Natural killer cell (primary cell): ENCODE data around the gene CDC42BPA. TPM values are rescaled to one million over a fixed set of nuclear protein-coding genes. Genes with fewer than 3 reads are reported as not detected.

ENCODE experiments used
- ATAC-seq, 3 donors: fragments of 150-1000 bp in 2 of 3; fragments of 200-7000 bp in 1 of 3; cut with Tn5 transposase; 1 replicate in 1 of 3; 2 replicates in 2 of 3; pipeline ENCODE4 v1.10.0; 2021; ENCODE audit warnings: mild to moderate bottlenecking in 2 of 3, moderate library complexity in 2 of 3
- DNase-seq, 2 donors: peaks; one replicate each; pipeline versions ENCODE4 v3.0.0 to v3.0.0-alpha.2; 2013 to 2021; ENCODE audit warnings: mixed read lengths in 1 of 2
- H3K27ac ChIP-seq: one replicate; pipeline ENCODE4 v1.5.1; 2013; ENCODE audit warnings: mild to moderate bottlenecking, low read length
- H3K27me3 ChIP-seq: one replicate; pipeline ENCODE4 v1.6.1; 2013; ENCODE audit warnings: low read length; ENCODE audit not compliant: control insufficient read depth, insufficient read depth
- H3K36me3 ChIP-seq: one replicate; pipeline ENCODE4 v1.6.1; 2013; ENCODE audit warnings: low read length; ENCODE audit not compliant: control insufficient read depth, insufficient read depth
- H3K4me1 ChIP-seq: one replicate; pipeline ENCODE4 v1.6.1; 2013; ENCODE audit warnings: low read length; ENCODE audit not compliant: control insufficient read depth, insufficient read depth
- H3K4me3 ChIP-seq: one replicate; pipeline ENCODE4 v1.5.1; 2013; ENCODE audit warnings: low read length
- H3K9me3 ChIP-seq: one replicate; pipeline ENCODE4 v1.6.1; 2013; ENCODE audit warnings: low read length; ENCODE audit not compliant: control insufficient read depth, insufficient read depth
- H3K27ac Mint-ChIP-seq, 2 donors: one replicate each; pipeline ENCODE4 v1.8.0; 2022; ENCODE audit warnings: mild to moderate bottlenecking in 2 of 2, mixed read lengths in 2 of 2, moderate library complexity in 1 of 2
- H3K27me3 Mint-ChIP-seq, 2 donors: one replicate each; pipeline ENCODE4 v1.8.0; 2022; ENCODE audit warnings: low read depth in 2 of 2, mixed read lengths in 2 of 2
- H3K36me3 Mint-ChIP-seq: one replicate; pipeline ENCODE4 v1.8.0; 2022; ENCODE audit warnings: mixed read lengths
- H3K4me1 Mint-ChIP-seq, 2 donors: one replicate each; pipeline ENCODE4 v1.8.0; 2022; ENCODE audit warnings: mixed read lengths in 2 of 2
- H3K4me3 Mint-ChIP-seq: one replicate; pipeline ENCODE4 v1.8.0; 2022; ENCODE audit warnings: mild to moderate bottlenecking, moderate library complexity, mixed read lengths
- H3K9me3 Mint-ChIP-seq, 2 donors: one replicate each; pipeline ENCODE4 v1.8.0; 2022; ENCODE audit warnings: mixed read lengths in 2 of 2
- WGBS: methylation state at CpG from one replicate; pipeline ENCODE4 v1.1.7; 2013; ENCODE audit warnings: missing lambda C conversion rate; ENCODE audit not compliant: insufficient coverage; 5-methylcytosine and 5-hydroxymethylcytosine counted together
- intact Hi-C: fragments of 100-400 bp; cut with micrococcal nuclease; formaldehyde crosslinking; loops from one replicate; pipeline ENCODE4 v1.14.2; 2022
- total RNA-seq, 4 donors: library from RNA; stranded (reverse); fragments of 120-200 nt in 1 of 4; gene quantifications; one replicate each; pipeline versions ENCODE4 v1.2.3 to v1.2.4, GENCODE V29; 2013 to 2022
- TF ChIP-seq, protein P1 (sequence below): fragments of 200-600 bp; IDR thresholded peaks from one replicate; pipeline ENCODE4 v1.8.0; 2022; ENCODE audit warnings: antibody characterized with exemption

CDC42BPA gene
- total RNA-seq, 3 donors from 2014 or later (not counting 1 experiment from before 2014, with no cell fraction given) = 0.14 to 2.4 (median 0.77) TPM

GRCh38 chr1:226964068-226964425 lies 354.2 kb downstream of the CDC42BPA start:
- Mint-ChIP-seq H3K27ac (no peak overlapping the region), H3K9me3 (no peaks in the 10 kb centered on the region), H3K4me1 (peaks cover 13 to 18% of the 10 kb centered on the region in 2 donors), H3K36me3 (no peaks in the 10 kb centered on the region), H3K27me3 (no peaks in the 10 kb centered on the region), H3K4me3 (no peak overlapping the region)
- Histone ChIP-seq H3K4me1 (no peaks in the 10 kb centered on the region), H3K27me3 (no peaks in the 10 kb centered on the region), H3K36me3 (peaks cover 15% of the 10 kb centered on the region), H3K9me3 (no peaks in the 10 kb centered on the region), H3K27ac (no peak overlapping the region), H3K4me3 (no peak overlapping the region)
- DNase-seq = no peak
- intact Hi-C loops = no loop called here
- ATAC-seq = no peak
- TF ChIP-seq, protein P1, sequence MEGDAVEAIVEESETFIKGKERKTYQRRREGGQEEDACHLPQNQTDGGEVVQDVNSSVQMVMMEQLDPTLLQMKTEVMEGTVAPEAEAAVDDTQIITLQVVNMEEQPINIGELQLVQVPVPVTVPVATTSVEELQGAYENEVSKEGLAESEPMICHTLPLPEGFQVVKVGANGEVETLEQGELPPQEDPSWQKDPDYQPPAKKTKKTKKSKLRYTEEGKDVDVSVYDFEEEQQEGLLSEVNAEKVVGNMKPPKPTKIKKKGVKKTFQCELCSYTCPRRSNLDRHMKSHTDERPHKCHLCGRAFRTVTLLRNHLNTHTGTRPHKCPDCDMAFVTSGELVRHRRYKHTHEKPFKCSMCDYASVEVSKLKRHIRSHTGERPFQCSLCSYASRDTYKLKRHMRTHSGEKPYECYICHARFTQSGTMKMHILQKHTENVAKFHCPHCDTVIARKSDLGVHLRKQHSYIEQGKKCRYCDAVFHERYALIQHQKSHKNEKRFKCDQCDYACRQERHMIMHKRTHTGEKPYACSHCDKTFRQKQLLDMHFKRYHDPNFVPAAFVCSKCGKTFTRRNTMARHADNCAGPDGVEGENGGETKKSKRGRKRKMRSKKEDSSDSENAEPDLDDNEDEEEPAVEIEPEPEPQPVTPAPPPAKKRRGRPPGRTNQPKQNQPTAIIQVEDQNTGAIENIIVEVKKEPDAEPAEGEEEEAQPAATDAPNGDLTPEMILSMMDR = no peak
- WGBS = 48% methylated on average over 6 of the region's 6 CpGs

DNA sequence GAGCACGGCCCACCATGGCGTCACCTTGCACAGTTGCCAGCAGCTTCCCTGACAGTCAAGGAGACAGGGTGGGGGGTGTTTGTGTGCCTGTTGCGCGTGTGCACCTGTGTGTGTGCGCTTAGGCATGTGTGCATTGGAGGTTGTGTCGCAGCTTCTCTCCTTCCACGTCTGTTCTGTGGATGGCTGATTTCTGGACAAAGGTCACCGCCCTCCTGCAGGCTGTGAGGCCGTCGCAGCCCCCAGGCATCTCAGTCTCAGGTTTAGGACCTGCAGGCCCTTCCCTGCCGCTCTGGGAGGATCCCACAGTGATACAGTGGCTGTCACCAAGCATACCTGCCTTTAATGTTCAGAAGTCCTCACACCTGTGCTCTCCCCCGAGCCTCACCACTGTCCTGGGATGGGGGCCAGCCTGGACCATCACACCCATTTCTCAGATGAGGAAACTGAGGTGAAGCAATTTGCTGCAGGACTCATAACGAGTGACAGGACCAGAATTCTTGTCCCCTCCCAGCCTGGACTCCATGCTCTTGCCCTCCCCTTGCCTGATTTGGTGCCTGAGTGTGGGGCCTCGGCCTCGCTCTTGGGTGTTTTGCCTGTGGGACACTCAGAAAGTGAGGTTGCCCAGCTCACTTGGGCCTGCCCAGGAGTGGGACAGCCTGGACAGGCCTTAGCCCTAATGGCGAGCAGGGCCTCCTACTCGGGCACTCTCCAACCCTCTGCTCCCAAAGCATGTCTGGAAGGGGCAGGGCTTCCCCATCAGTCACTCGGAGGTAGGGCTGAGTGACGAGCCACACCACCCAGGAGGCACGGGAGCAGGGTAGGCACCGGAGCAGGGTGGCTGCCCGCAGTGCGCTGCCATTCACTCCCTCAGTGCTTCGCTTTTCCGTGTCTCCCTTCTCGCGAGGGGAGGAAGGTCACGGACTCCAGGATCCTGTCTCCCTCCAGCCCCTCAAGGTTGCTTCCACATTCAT lies 355.6 kb downstream of the CDC42BPA start:
- Histone ChIP-seq H3K4me1 (no peaks in the 10 kb centered on the region), H3K27me3 (no peaks in the 10 kb centered on the region), H3K9me3 (no peaks in the 10 kb centered on the region), H3K4me3 (no peak overlapping the region), H3K27ac (no peak overlapping the region), H3K36me3 (peaks cover 15% of the 10 kb centered on the region)
- ATAC-seq (no peak), DNase-seq (no peak)
- Mint-ChIP-seq H3K9me3 (no peaks in the 10 kb centered on the region), H3K4me1 (peaks cover 19 to 23% of the 10 kb centered on the region in 2 donors), H3K4me3 (no peak overlapping the region), H3K36me3 (no peaks in the 10 kb centered on the region), H3K27me3 (no peaks in the 10 kb centered on the region), H3K27ac (no peak overlapping the region)
- 94% methylated on average over 28 of the region's 28 CpGs for WGBS
- intact Hi-C loops = no loop called here
- TF ChIP-seq, protein P1 = no peak

DNA sequence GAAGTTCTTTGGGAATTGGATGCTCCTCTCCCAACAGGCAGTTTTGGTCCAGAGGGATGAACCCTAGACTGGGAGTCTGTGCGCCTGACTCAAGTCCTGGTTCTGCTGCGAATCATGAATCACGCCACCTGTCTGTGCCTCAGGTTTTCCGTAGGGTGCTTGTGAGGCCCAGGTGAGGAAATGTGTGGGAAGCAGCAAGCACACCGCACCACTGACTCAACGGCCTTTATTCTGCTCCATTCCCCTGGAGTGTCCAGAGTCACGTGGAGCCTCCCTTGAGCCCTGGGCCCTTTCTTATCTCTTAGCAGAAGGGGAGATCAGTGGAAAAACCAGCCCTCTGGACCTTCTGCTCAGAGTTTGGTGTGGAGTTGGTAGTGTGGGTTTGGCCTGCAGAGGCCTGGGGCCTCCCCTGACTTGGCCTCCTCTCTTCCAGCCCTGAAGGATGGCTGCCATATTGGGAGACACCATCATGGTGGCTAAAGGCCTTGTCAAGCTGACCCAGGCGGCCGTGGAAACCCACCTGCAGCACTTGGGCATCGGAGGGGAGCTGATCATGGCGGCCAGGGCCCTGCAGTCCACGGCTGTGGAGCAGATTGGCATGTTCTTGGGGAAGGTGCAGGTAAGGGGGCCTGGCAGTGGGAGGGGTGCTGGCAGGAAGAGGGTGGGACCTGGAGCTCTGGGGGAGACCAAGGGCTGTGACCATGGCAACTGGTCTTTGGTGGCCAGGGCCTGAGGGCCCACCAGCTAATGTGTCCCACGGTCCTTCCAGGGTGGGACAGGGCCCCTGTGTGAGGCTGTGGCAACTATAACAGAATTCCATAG lies 357.1 kb downstream of the CDC42BPA start:
- DNase-seq (no peak), ATAC-seq (no peak)
- Mint-ChIP-seq H3K36me3 (no peaks in the 10 kb centered on the region), H3K4me1 (peaks cover 23 to 34% of the 10 kb centered on the region in 2 donors), H3K27ac (peak overlapping the region in 1 of 2 donors; percentile 34), H3K27me3 (no peaks in the 10 kb centered on the region), H3K4me3 (no peak overlapping the region), H3K9me3 (peaks cover 0 to 4% of the 10 kb centered on the region in 2 donors)
- intact Hi-C loops = no loop called here
- Histone ChIP-seq H3K27me3 (no peaks in the 10 kb centered on the region), H3K9me3 (no peaks in the 10 kb centered on the region), H3K4me1 (no peaks in the 10 kb centered on the region), H3K27ac (no peak overlapping the region), H3K4me3 (no peak overlapping the region), H3K36me3 (peaks cover 10% of the 10 kb centered on the region)
- 95% methylated on average over 13 of the region's 13 CpGs for WGBS
- TF ChIP-seq, protein P1 = no peak
